Measurements from ENCODE around the gene RNF144B. TPM values are rescaled to one million over a fixed set of nuclear protein-coding genes. Genes with fewer than 3 reads are reported as not detected.
A peak's percentile ranks its signal among the peaks of the same experiment; 100 is the strongest.

Gene RNF144B
- total RNA-seq, 1 donor from 2014 or later: 7.2 TPM

GRCh38 chr6:18384621-18385020 is 2.5 kb upstream of the RNF144B start:
- peaks cover 15% of the 10 kb centered on the region for H3K4me1 ChIP-seq (ENCODE audit: insufficient read depth, low read length)
- H3K9me3 Mint-ChIP-seq (ENCODE audit: unreplicated experiment): no peaks in the 10 kb centered on the region
- H3K79me2 ChIP-seq (ENCODE audit: insufficient read depth, low read length): no peaks in the 10 kb centered on the region
- H2AFZ ChIP-seq (ENCODE audit: low read depth, low read length): no peak overlapping the region
- H3K36me3 ChIP-seq (ENCODE audit: insufficient read depth, low read length): no peaks in the 10 kb centered on the region
- no peak overlapping the region for H3K27ac Mint-ChIP-seq (ENCODE audit: unreplicated experiment)
- no peaks in the 10 kb centered on the region for H3K36me3 Mint-ChIP-seq (ENCODE audit: low read depth, unreplicated experiment)
- DNase-seq (ENCODE audit: low read depth) (no peak), FAIRE-seq (no peak)
- peaks cover 23% of the 10 kb centered on the region for H3K4me1 Mint-ChIP-seq (ENCODE audit: low read depth, unreplicated experiment)
- TF ChIP-seq CTCF (IDR thresholded peaks at IDR 0.05; ENCODE audit: insufficient read depth, low read depth, low read length) (no peak), EZH2 (IDR thresholded peaks at IDR 0.05; ENCODE audit: insufficient read depth, low read length) (no peak)
- no peak overlapping the region for H3K4me3 Mint-ChIP-seq (ENCODE audit: unreplicated experiment)
- H3K4me2 ChIP-seq (ENCODE audit: low read length): no peak overlapping the region
- no peaks in the 10 kb centered on the region for H3K9me3 ChIP-seq (ENCODE audit: insufficient read depth, low read depth, low read length)
- H3K27ac ChIP-seq (ENCODE audit: low read depth, low read length): no peak overlapping the region
- H3K9ac ChIP-seq (ENCODE audit: low read length): no peak overlapping the region
- no peak overlapping the region for H3K4me3 ChIP-seq (ENCODE audit: insufficient read depth, low read depth, low read length)
- H3K27me3 ChIP-seq (ENCODE audit: insufficient read depth, low read length): no peaks in the 10 kb centered on the region
- H4K20me1 ChIP-seq (ENCODE audit: insufficient read depth, low read length): no peaks in the 10 kb centered on the region
- no peaks in the 10 kb centered on the region for H3K27me3 Mint-ChIP-seq (ENCODE audit: low read depth, unreplicated experiment)

DNA sequence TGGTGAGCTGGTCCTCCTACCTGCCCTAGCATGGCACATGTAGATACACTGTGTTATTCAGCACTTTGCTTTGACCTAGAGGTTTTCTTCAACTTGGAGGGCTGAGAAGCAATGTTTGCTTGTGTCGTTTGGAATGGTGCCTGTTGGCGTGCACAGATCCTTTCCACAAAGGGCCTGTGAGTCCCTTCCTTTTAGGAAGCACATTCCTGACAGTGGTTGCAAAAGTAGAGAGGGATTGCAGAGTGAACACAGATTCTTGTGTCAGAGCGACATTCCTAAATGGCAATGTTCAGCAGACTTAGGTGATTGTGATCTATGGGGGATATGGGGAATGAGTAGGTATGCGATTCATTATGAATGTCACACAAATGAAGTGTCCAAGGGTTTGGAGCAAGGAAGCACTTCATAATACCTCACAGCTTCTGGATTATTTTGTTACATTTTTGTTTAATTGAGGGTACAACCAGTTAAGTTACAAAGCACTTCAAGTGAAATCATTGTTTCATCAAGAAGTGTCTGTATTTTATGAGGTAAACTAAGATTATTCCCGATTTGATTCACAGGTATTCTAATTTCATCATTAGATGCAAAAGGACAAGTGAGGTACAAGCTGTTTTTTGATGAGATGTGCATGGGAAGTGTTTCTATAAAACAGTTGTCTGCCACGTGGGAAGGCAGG is 713 bp upstream of the RNF144B start:
- peak overlapping the region; percentile 76 for H3K9ac ChIP-seq (ENCODE audit: low read length)
- no peaks in the 10 kb centered on the region for H4K20me1 ChIP-seq (ENCODE audit: insufficient read depth, low read length)
- peaks cover 26% of the 10 kb centered on the region for H3K4me1 Mint-ChIP-seq (ENCODE audit: low read depth, unreplicated experiment)
- peak overlapping the region; percentile 93 for H3K4me2 ChIP-seq (ENCODE audit: low read length)
- H2AFZ ChIP-seq (ENCODE audit: low read depth, low read length): peak overlapping the region; percentile 87
- H3K4me3 ChIP-seq (ENCODE audit: insufficient read depth, low read depth, low read length): peak overlapping the region; percentile 73
- DNase-seq (ENCODE audit: low read depth) (peak; percentile 32), FAIRE-seq (no peak)
- no peaks in the 10 kb centered on the region for H3K36me3 ChIP-seq (ENCODE audit: insufficient read depth, low read length)
- no peaks in the 10 kb centered on the region for H3K9me3 Mint-ChIP-seq (ENCODE audit: unreplicated experiment)
- no peaks in the 10 kb centered on the region for H3K27me3 ChIP-seq (ENCODE audit: insufficient read depth, low read length)
- peak overlapping the region; percentile 93 for H3K4me3 Mint-ChIP-seq (ENCODE audit: unreplicated experiment)
- TF ChIP-seq CTCF (IDR thresholded peaks at IDR 0.05; ENCODE audit: insufficient read depth, low read depth, low read length) (no peak), EZH2 (IDR thresholded peaks at IDR 0.05; ENCODE audit: insufficient read depth, low read length) (no peak)
- no peaks in the 10 kb centered on the region for H3K27me3 Mint-ChIP-seq (ENCODE audit: low read depth, unreplicated experiment)
- peaks cover 18% of the 10 kb centered on the region for H3K4me1 ChIP-seq (ENCODE audit: insufficient read depth, low read length)
- no peaks in the 10 kb centered on the region for H3K9me3 ChIP-seq (ENCODE audit: insufficient read depth, low read depth, low read length)
- H3K27ac ChIP-seq (ENCODE audit: low read depth, low read length): no peak overlapping the region
- H3K79me2 ChIP-seq (ENCODE audit: insufficient read depth, low read length): no peaks in the 10 kb centered on the region
- peak overlapping the region; percentile 84 for H3K27ac Mint-ChIP-seq (ENCODE audit: unreplicated experiment)
- no peaks in the 10 kb centered on the region for H3K36me3 Mint-ChIP-seq (ENCODE audit: low read depth, unreplicated experiment)

GRCh38 chr6:18388271-18388670 is 1.1 kb downstream of the RNF144B start:
- Mint-ChIP-seq H3K36me3 (ENCODE audit: low read depth, unreplicated experiment) (no peaks in the 10 kb centered on the region), H3K27me3 (ENCODE audit: low read depth, unreplicated experiment) (no peaks in the 10 kb centered on the region), H3K27ac (ENCODE audit: unreplicated experiment) (peak overlapping the region; percentile 85), H3K9me3 (ENCODE audit: unreplicated experiment) (no peaks in the 10 kb centered on the region), H3K4me1 (ENCODE audit: low read depth, unreplicated experiment) (peaks cover 26% of the 10 kb centered on the region), H3K4me3 (ENCODE audit: unreplicated experiment) (peak overlapping the region; percentile 93)
- Histone ChIP-seq H3K9ac (ENCODE audit: low read length) (peak overlapping the region; percentile 76), H3K27ac (ENCODE audit: low read depth, low read length) (peak overlapping the region; percentile 7), H4K20me1 (ENCODE audit: insufficient read depth, low read length) (no peaks in the 10 kb centered on the region), H3K4me2 (ENCODE audit: low read length) (peak overlapping the region; percentile 93), H2AFZ (ENCODE audit: low read depth, low read length) (no peak overlapping the region), H3K4me1 (ENCODE audit: insufficient read depth, low read length) (peaks cover 18% of the 10 kb centered on the region), H3K79me2 (ENCODE audit: insufficient read depth, low read length) (no peaks in the 10 kb centered on the region), H3K27me3 (ENCODE audit: insufficient read depth, low read length) (no peaks in the 10 kb centered on the region), H3K9me3 (ENCODE audit: insufficient read depth, low read depth, low read length) (no peaks in the 10 kb centered on the region), H3K4me3 (ENCODE audit: insufficient read depth, low read depth, low read length) (peak overlapping the region; percentile 73), H3K36me3 (ENCODE audit: insufficient read depth, low read length) (no peaks in the 10 kb centered on the region)
- DNase-seq (ENCODE audit: low read depth) (no peak), FAIRE-seq (no peak)
- TF ChIP-seq CTCF (IDR thresholded peaks at IDR 0.05; ENCODE audit: insufficient read depth, low read depth, low read length) (no peak), EZH2 (IDR thresholded peaks at IDR 0.05; ENCODE audit: insufficient read depth, low read length) (no peak)

Data from astrocyte (in vitro differentiated cells and primary cell).